ENCODE data around the gene SNRPA.

DNA sequence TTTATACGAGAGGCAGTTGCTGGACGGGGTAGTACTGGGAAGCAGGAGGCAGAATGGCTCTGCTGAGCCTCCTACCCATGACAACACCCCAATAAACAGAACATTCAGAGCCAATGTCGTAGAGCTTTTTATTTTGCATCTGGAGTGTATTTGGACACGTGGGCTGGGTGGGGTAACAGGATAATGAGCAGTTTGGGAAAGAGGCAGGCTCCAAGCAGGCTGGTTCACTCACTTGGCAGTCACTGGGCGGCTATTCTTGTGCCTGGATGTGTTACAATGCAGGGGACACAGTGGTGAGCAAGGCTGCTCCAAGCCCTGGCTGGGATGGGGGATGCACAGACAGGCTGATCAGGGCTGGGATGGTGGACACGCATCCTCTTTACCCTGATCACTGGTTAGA, 10.3 kb upstream of the SNRPA start:
- TF ChIP-seq ARNTL (CRISPR knock-in tag; IDR thresholded peaks at IDR 0.05; ENCODE audit: borderline replicate concordance, low read depth), result no peak
- TF ChIP-seq, protein P1, sequence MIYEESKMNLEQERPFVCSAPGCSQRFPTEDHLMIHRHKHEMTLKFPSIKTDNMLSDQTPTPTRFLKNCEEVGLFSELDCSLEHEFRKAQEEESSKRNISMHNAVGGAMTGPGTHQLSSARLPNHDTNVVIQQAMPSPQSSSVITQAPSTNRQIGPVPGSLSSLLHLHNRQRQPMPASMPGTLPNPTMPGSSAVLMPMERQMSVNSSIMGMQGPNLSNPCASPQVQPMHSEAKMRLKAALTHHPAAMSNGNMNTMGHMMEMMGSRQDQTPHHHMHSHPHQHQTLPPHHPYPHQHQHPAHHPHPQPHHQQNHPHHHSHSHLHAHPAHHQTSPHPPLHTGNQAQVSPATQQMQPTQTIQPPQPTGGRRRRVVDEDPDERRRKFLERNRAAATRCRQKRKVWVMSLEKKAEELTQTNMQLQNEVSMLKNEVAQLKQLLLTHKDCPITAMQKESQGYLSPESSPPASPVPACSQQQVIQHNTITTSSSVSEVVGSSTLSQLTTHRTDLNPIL (CRISPR knock-in tag; IDR thresholded peaks at IDR 0.05; ENCODE audit: low read depth), result no peak
- TF ChIP-seq ZFP30 (CRISPR knock-in tag; IDR thresholded peaks at IDR 0.05), result no peak
- TF ChIP-seq BACH2 (CRISPR knock-in tag; IDR thresholded peaks at IDR 0.05; ENCODE audit: borderline replicate concordance), result no peak
- no peak for TF ChIP-seq RARB (CRISPR knock-in tag; IDR thresholded peaks at IDR 0.05)
- TF ChIP-seq, protein P2, sequence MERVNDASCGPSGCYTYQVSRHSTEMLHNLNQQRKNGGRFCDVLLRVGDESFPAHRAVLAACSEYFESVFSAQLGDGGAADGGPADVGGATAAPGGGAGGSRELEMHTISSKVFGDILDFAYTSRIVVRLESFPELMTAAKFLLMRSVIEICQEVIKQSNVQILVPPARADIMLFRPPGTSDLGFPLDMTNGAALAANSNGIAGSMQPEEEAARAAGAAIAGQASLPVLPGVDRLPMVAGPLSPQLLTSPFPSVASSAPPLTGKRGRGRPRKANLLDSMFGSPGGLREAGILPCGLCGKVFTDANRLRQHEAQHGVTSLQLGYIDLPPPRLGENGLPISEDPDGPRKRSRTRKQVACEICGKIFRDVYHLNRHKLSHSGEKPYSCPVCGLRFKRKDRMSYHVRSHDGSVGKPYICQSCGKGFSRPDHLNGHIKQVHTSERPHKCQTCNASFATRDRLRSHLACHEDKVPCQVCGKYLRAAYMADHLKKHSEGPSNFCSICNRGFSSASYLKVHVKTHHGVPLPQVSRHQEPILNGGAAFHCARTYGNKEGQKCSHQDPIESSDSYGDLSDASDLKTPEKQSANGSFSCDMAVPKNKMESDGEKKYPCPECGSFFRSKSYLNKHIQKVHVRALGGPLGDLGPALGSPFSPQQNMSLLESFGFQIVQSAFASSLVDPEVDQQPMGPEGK (CRISPR knock-in tag; IDR thresholded peaks at IDR 0.05; ENCODE audit: borderline replicate concordance), result no peak
- no peak for TF ChIP-seq GLIS3 (CRISPR knock-in tag; IDR thresholded peaks at IDR 0.05)
